Measurements from ENCODE around the gene FNDC3B. TPM values are rescaled to one million over a fixed set of nuclear protein-coding genes. Genes with fewer than 3 reads are reported as not detected.

FNDC3B gene
- total RNA-seq, 1 experiment from 2014 or later: 149 TPM

- Mint-ChIP-seq H3K4me3 (ENCODE audit: unreplicated experiment) (no peak overlapping the region), H3K4me1 (ENCODE audit: insufficient read depth, unreplicated experiment) (peaks cover 25% of the 10 kb centered on the region), H3K9me3 (ENCODE audit: unreplicated experiment) (no peaks in the 10 kb centered on the region), H3K27me3 (ENCODE audit: insufficient read depth, unreplicated experiment) (no peaks in the 10 kb centered on the region), H3K36me3 (ENCODE audit: insufficient read depth, unreplicated experiment) (peaks cover 66% of the 10 kb centered on the region), H3K27ac (ENCODE audit: low read depth, unreplicated experiment) (peak overlapping the region; percentile 91)
- ChIA-PET CTCF (interaction anchor here (0.6 to 1.7 kb wide), 4 partner anchors 9 to 440 kb away, joined by 3 to 4 read pairs (median 4); no protein-coding TSS in a partner anchor), POLR2A (interaction anchor here (0.6 to 1.9 kb wide), 4 partner anchors 9 to 15 kb away, joined by 3 to 7 read pairs (median 5); partner anchors contain the start of gene FNDC3B)
- intact Hi-C loops (cut with micrococcal nuclease): no loop called here
- TF ChIP-seq, protein P1, sequence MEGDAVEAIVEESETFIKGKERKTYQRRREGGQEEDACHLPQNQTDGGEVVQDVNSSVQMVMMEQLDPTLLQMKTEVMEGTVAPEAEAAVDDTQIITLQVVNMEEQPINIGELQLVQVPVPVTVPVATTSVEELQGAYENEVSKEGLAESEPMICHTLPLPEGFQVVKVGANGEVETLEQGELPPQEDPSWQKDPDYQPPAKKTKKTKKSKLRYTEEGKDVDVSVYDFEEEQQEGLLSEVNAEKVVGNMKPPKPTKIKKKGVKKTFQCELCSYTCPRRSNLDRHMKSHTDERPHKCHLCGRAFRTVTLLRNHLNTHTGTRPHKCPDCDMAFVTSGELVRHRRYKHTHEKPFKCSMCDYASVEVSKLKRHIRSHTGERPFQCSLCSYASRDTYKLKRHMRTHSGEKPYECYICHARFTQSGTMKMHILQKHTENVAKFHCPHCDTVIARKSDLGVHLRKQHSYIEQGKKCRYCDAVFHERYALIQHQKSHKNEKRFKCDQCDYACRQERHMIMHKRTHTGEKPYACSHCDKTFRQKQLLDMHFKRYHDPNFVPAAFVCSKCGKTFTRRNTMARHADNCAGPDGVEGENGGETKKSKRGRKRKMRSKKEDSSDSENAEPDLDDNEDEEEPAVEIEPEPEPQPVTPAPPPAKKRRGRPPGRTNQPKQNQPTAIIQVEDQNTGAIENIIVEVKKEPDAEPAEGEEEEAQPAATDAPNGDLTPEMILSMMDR (IDR thresholded peaks at IDR 0.05; ENCODE audit: unreplicated experiment): no peak
- no peak for DNase-seq (ENCODE audit: unreplicated experiment)
- BruUV-seq (replicated peaks): no TSS peak
These were observed 14.9 kb downstream of the FNDC3B start for GRCh38 chr3:172054115-172054764.

DNA sequence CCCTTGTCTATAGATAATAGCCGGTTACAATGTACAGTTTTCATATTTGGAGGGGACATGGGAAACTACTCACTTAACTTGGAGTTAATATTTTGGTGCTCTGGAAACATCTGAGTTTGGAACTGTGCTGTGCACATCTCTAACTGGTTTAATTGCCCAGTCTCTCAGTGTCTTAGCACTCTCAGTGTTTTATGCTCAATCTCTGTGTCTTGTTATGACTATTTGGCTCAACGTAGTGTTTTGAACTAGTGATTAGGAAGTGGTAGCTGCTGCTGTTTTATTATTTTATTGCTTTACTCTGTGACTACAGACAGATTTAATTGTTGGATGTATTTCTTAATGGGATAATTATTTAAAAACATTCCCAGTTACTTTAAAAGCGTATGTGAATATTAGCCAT lies 17.0 kb downstream of the FNDC3B start:
- Mint-ChIP-seq H3K9me3 (ENCODE audit: unreplicated experiment) (no peaks in the 10 kb centered on the region), H3K27me3 (ENCODE audit: insufficient read depth, unreplicated experiment) (no peaks in the 10 kb centered on the region), H3K4me1 (ENCODE audit: insufficient read depth, unreplicated experiment) (peaks cover 25% of the 10 kb centered on the region), H3K36me3 (ENCODE audit: insufficient read depth, unreplicated experiment) (peaks cover 53% of the 10 kb centered on the region), H3K4me3 (ENCODE audit: unreplicated experiment) (no peak overlapping the region), H3K27ac (ENCODE audit: low read depth, unreplicated experiment) (peak overlapping the region; percentile 91)
- BruUV-seq (replicated peaks): no TSS peak
- no peak for DNase-seq (ENCODE audit: unreplicated experiment)
- ChIA-PET POLR2A (interaction anchor here (0.7 to 1.4 kb wide), 4 partner anchors 12 to 83 kb away, joined by 3 to 11 read pairs (median 3); no protein-coding TSS in a partner anchor), CTCF (no interaction called here)
- TF ChIP-seq, protein P1 (IDR thresholded peaks at IDR 0.05; ENCODE audit: unreplicated experiment): no peak
- intact Hi-C loops (cut with micrococcal nuclease): no loop called here

DNA sequence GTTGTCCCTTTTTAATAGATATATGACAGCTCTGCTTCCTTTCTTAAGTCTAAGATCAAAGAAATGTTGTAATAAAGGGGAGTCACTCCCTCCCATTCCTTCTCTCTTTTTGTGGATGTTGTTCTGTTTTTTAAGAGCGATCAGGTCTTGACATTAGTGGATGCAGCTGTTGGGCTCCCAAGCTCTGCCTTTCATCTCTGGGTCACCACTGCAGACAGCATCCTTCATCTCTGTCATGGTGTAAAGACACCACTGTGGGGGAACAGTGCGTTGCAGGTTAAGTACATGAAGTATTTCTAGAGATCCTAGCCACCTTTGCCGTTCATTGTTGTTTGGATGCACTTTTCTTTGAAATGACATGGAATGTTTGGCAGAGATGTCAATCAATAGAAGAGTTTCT lies 17.7 kb downstream of the FNDC3B start:
- no TSS peak for BruUV-seq (replicated peaks)
- Mint-ChIP-seq H3K27ac (ENCODE audit: low read depth, unreplicated experiment) (peak overlapping the region; percentile 91), H3K27me3 (ENCODE audit: insufficient read depth, unreplicated experiment) (no peaks in the 10 kb centered on the region), H3K4me3 (ENCODE audit: unreplicated experiment) (no peak overlapping the region), H3K9me3 (ENCODE audit: unreplicated experiment) (no peaks in the 10 kb centered on the region), H3K36me3 (ENCODE audit: insufficient read depth, unreplicated experiment) (peaks cover 50% of the 10 kb centered on the region), H3K4me1 (ENCODE audit: insufficient read depth, unreplicated experiment) (peaks cover 25% of the 10 kb centered on the region)
- CTCF ChIA-PET: no interaction called here
- no peak for DNase-seq (ENCODE audit: unreplicated experiment)
- POLR2A ChIA-PET: interaction anchor here (0.7 to 1.4 kb wide), 4 partner anchors 11 to 82 kb away, joined by 3 to 11 read pairs (median 3); no protein-coding TSS in a partner anchor
- TF ChIP-seq, protein P1 (IDR thresholded peaks at IDR 0.05; ENCODE audit: unreplicated experiment): no peak
- intact Hi-C loops (cut with micrococcal nuclease): no loop called here

- peaks cover 50% of the 10 kb centered on the region for H3K36me3 Mint-ChIP-seq (ENCODE audit: insufficient read depth, unreplicated experiment)
- BruUV-seq (replicated peaks): no TSS peak
- ChIA-PET POLR2A (interaction anchor here (1.4 kb wide), 1 partner anchor 16 kb away, joined by 11 read pairs; no protein-coding TSS in a partner anchor), CTCF (no interaction called here)
- intact Hi-C loops (cut with micrococcal nuclease): no loop called here
- peaks cover 20% of the 10 kb centered on the region for H3K4me1 Mint-ChIP-seq (ENCODE audit: insufficient read depth, unreplicated experiment)
- H3K27ac Mint-ChIP-seq (ENCODE audit: low read depth, unreplicated experiment): no peak overlapping the region
- TF ChIP-seq, protein P1 (IDR thresholded peaks at IDR 0.05; ENCODE audit: unreplicated experiment): no peak
- H3K4me3 Mint-ChIP-seq (ENCODE audit: unreplicated experiment): no peak overlapping the region
- H3K9me3 Mint-ChIP-seq (ENCODE audit: unreplicated experiment): no peaks in the 10 kb centered on the region
- H3K27me3 Mint-ChIP-seq (ENCODE audit: insufficient read depth, unreplicated experiment): no peaks in the 10 kb centered on the region
- no peak for DNase-seq (ENCODE audit: unreplicated experiment)
These were observed 18.4 kb downstream of the FNDC3B start for GRCh38 chr3:172057624-172058327.
